ENCODE data around the gene ZNF280A. TPM values are rescaled to one million over a fixed set of nuclear protein-coding genes. Genes with fewer than 3 reads are reported as not detected.
"Not testable (repeated sequence)": the region's sequence is repeated elsewhere in the genome, so short reads cannot be mapped to it uniquely, and the experiment has no call there.

ZNF280A gene
- total RNA-seq, 3 donors from 2014 or later, result not detected

- H3K9me3 ChIP-seq, result peaks cover 13 to 25% of the 10 kb centered on the region in 2 donors
- intact Hi-C loops (cut with DNase I; ENCODE audit: low total_unique reads), result no loop called here
- H3K27ac ChIP-seq, result no peak within 1 kb of the TSS
- no peaks in the 10 kb centered on the region for H3K4me1 ChIP-seq
- no peaks in the 10 kb centered on the region for H3K36me3 ChIP-seq
- TF ChIP-seq POLR2A (IDR thresholded peaks at IDR 0.05), result no peak
- TF ChIP-seq CTCF (IDR thresholded peaks at IDR 0.05), result no peak
- TF ChIP-seq POLR2AphosphoS5 (IDR thresholded peaks at IDR 0.05), result no peak
- H3K4me3 ChIP-seq, result peak within 1 kb of the TSS; percentile 38 to 60 (median 43)
- DNase-seq (ENCODE audit: low spot score in 2 of 2), result no peak
- peaks cover 0 to 16% of the 10 kb centered on the region in 2 donors for H3K27me3 ChIP-seq
These were observed 11.5 kb downstream of the ZNF280A start, which contains the start of gene ZNF280B for GRCh38 chr22:22508274-22509176. ZNF280B (minus strand) TSS chr22:22508742; CDS start chr22:22489398, 19,344 bp downstream.

- intact Hi-C loops (cut with DNase I; ENCODE audit: low total_unique reads), result loop anchor here (2.0 kb wide), 1 partner anchor 47 kb away; no protein-coding TSS in a partner anchor
- Histone ChIP-seq H3K9me3 (peaks cover 13 to 25% of the 10 kb centered on the region in 2 donors), H3K27ac (no peak overlapping the region), H3K4me1 (no peaks in the 10 kb centered on the region), H3K27me3 (peaks cover 0 to 16% of the 10 kb centered on the region in 2 donors), H3K4me3 (peak overlapping the region; percentile 38 to 60 (median 43)), H3K36me3 (no peaks in the 10 kb centered on the region)
- no peak for TF ChIP-seq POLR2A (IDR thresholded peaks at IDR 0.05)
- TF ChIP-seq CTCF (IDR thresholded peaks at IDR 0.05), result no peak
- TF ChIP-seq POLR2AphosphoS5 (IDR thresholded peaks at IDR 0.05), result no peak
- no peak for DNase-seq (ENCODE audit: low spot score in 2 of 2)
These were observed 12.3 kb downstream of the ZNF280A start for GRCh38 chr22:22507743-22508273.

GRCh38 chr22:22506736-22507135 is 13.3 kb downstream of the ZNF280A start:
- Histone ChIP-seq H3K4me3 (no peak overlapping the region), H3K9me3 (peaks cover 13 to 25% of the 10 kb centered on the region in 2 donors), H3K27me3 (peaks cover 0 to 16% of the 10 kb centered on the region in 2 donors), H3K27ac (no peak overlapping the region), H3K36me3 (no peaks in the 10 kb centered on the region), H3K4me1 (no peaks in the 10 kb centered on the region)
- DNase-seq (ENCODE audit: low spot score in 2 of 2), result no peak
- intact Hi-C loops (cut with DNase I; ENCODE audit: low total_unique reads), result loop anchor here (1.0 to 2.0 kb wide), 2 partner anchors 13 to 46 kb away; no protein-coding TSS in a partner anchor
- no peak for TF ChIP-seq CTCF (IDR thresholded peaks at IDR 0.05)
- TF ChIP-seq POLR2A (IDR thresholded peaks at IDR 0.05), result no peak
- no peak for TF ChIP-seq POLR2AphosphoS5 (IDR thresholded peaks at IDR 0.05)

- Histone ChIP-seq H3K27ac (no peak overlapping the region), H3K9me3 (no peaks in the 10 kb centered on the region), H3K27me3 (no peaks in the 10 kb centered on the region), H3K4me3 (no peak overlapping the region), H3K36me3 (no peaks in the 10 kb centered on the region), H3K4me1 (no peaks in the 10 kb centered on the region)
- DNase-seq (ENCODE audit: low spot score in 2 of 2), result no peak
- intact Hi-C loops (cut with DNase I; ENCODE audit: low total_unique reads), result no loop called here
- TF ChIP-seq CTCF (IDR thresholded peaks at IDR 0.05), result no peak
- no peak for TF ChIP-seq POLR2A (IDR thresholded peaks at IDR 0.05)
- no peak for TF ChIP-seq POLR2AphosphoS5 (IDR thresholded peaks at IDR 0.05)
These were observed 21.8 kb downstream of the ZNF280A start for GRCh38 chr22:22498267-22498666.

GRCh38 chr22:22491589-22491988 is 28.5 kb downstream of the ZNF280A start:
- DNase-seq (ENCODE audit: low spot score in 2 of 2); H3K9me3 ChIP-seq; intact Hi-C loops (cut with DNase I; ENCODE audit: low total_unique reads); H3K4me1 ChIP-seq; H3K27ac ChIP-seq; H3K27me3 ChIP-seq; H3K36me3 ChIP-seq; H3K4me3 ChIP-seq: not testable (repeated sequence)

Measured in breast epithelium (tissue), 4 donors.